HepG2 (cell line): Measurements from ENCODE around the gene PTBP2. TPM values are rescaled to one million over a fixed set of nuclear protein-coding genes. Genes with fewer than 3 reads are reported as not detected.

Experiments used
- ASH2L ChIP-seq: fragments of 300-600, 200-600 bp; sonication (generic); IDR thresholded peaks from 2 replicates; pipeline ENCODE4 v1.7.0; 2017; ENCODE audit warnings: low read depth, mild to moderate bottlenecking, moderate library complexity, mixed read lengths, low read length; ENCODE audit not compliant: insufficient read length
- BCL6 ChIP-seq: IDR thresholded peaks from 2 replicates; pipeline ENCODE4 v1.6.1; 2016; ENCODE audit warnings: missing genetic modification reagents, missing compliant biosample characterization
- CBX2 ChIP-seq, 2 experiments: fragments of 200-600 bp in 1 of 2; sonication (generic); formaldehyde crosslinking in 1 of 2; IDR thresholded peaks; 2 replicates each; pipeline versions ENCODE4 v1.7.0 to v1.8.1; 2018 to 2022; ENCODE audit warnings: low read depth in 2 of 2, low read length in 1 of 2, mild to moderate bottlenecking in 1 of 2, missing genetic modification reagents in 1 of 2
- CBX5 ChIP-seq: sonication (generic); formaldehyde crosslinking; IDR thresholded peaks from 2 replicates; pipeline ENCODE4 v1.4.0; 2020; ENCODE audit warnings: missing genetic modification reagents, borderline replicate concordance
- DNMT1 ChIP-seq: sonication (generic); formaldehyde crosslinking; IDR thresholded peaks from 2 replicates; pipeline ENCODE4 v1.5.1; 2020; ENCODE audit warnings: mild to moderate bottlenecking, missing genetic modification reagents
- EHMT2 ChIP-seq: fragments of 200-600 bp; sonication (generic); IDR thresholded peaks from 2 replicates; pipeline ENCODE4 v1.7.0; 2017; ENCODE audit warnings: antibody characterized with exemption, low read depth, low read length, borderline replicate concordance
- FOXC1 ChIP-seq: sonication (generic); formaldehyde crosslinking; IDR thresholded peaks from 2 replicates; pipeline ENCODE4 v1.8.0; 2022; ENCODE audit warnings: mild to moderate bottlenecking, missing genetic modification reagents, borderline replicate concordance
- HES4 ChIP-seq: sonication (generic); formaldehyde crosslinking; IDR thresholded peaks from 2 replicates; pipeline ENCODE4 v1.9.0; 2021; ENCODE audit warnings: mild to moderate bottlenecking, missing genetic modification reagents, borderline replicate concordance
- HNF4A ChIP-seq: sonication (generic); formaldehyde crosslinking; IDR thresholded peaks from 2 replicates; pipeline ENCODE4 v1.4.0; 2020; ENCODE audit warnings: missing genetic modification reagents
- IRF2 ChIP-seq: IDR thresholded peaks from 2 replicates; pipeline ENCODE4 v1.6.1; 2018; ENCODE audit warnings: missing genetic modification reagents, missing compliant biosample characterization
- LCORL ChIP-seq, 2 experiments: fragments of 450-650 bp in 1 of 2; sonication (generic) in 1 of 2; formaldehyde crosslinking in 1 of 2; IDR thresholded peaks; 2 replicates each; pipeline versions ENCODE4 v1.5.0 to v1.6.1; 2017 to 2020; ENCODE audit warnings: antibody characterized with exemption in 1 of 2, missing genetic modification reagents in 1 of 2
- NCOA2 ChIP-seq: sonication (generic); formaldehyde crosslinking; IDR thresholded peaks from 2 replicates; pipeline ENCODE4 v1.8.0; 2022; ENCODE audit warnings: inconsistent platforms
- RAD51 ChIP-seq: fragments of 450-650 bp; IDR thresholded peaks from 2 replicates; pipeline ENCODE4 v1.6.1; 2016; ENCODE audit warnings: borderline replicate concordance
- SATB2 ChIP-seq: sonication (generic); formaldehyde crosslinking; IDR thresholded peaks from 2 replicates; pipeline ENCODE4 v1.5.0; 2020; ENCODE audit warnings: missing genetic modification reagents
- SOX13 ChIP-seq, 3 experiments: fragments of 450-650 bp in 1 of 3; sonication (generic) in 1 of 3; formaldehyde crosslinking in 1 of 3; IDR thresholded peaks in 2 of 3; conservative IDR thresholded peaks in 1 of 3; 2 replicates each; pipeline versions ENCODE4 v1.5.0 to v1.6.1; 2016 to 2020; ENCODE audit warnings: antibody characterized with exemption in 1 of 3, mild to moderate bottlenecking in 1 of 3, missing compliant biosample characterization in 1 of 3, missing genetic modification reagents in 1 of 3, moderate library complexity in 1 of 3
- SOX6 ChIP-seq, 2 experiments: fragments of 450-650 bp in 1 of 2; sonication (generic) in 1 of 2; formaldehyde crosslinking in 1 of 2; IDR thresholded peaks; 2 replicates each; pipeline versions ENCODE4 v1.4.0 to v1.6.1; 2017 to 2020; ENCODE audit warnings: antibody characterized with exemption in 1 of 2, mild to moderate bottlenecking in 1 of 2, missing genetic modification reagents in 1 of 2
- ZMAT5 ChIP-seq: sonication (generic); formaldehyde crosslinking; IDR thresholded peaks from 2 replicates; pipeline ENCODE4 v1.5.0; 2020; ENCODE audit warnings: mild to moderate bottlenecking, low read depth, missing genetic modification reagents, borderline replicate concordance
- ZMYM4 ChIP-seq: sonication (generic); formaldehyde crosslinking; IDR thresholded peaks from 2 replicates; pipeline ENCODE4 v1.8.1; 2023; ENCODE audit warnings: mild to moderate bottlenecking, missing genetic modification reagents
- ZNF180 ChIP-seq: sonication (generic); formaldehyde crosslinking; IDR thresholded peaks from 2 replicates; pipeline ENCODE4 v1.4.0; 2020; ENCODE audit warnings: low read depth, missing genetic modification reagents, borderline replicate concordance
- ZNF317 ChIP-seq: sonication (generic); formaldehyde crosslinking; IDR thresholded peaks from 2 replicates; pipeline ENCODE4 v1.5.0; 2020; ENCODE audit warnings: mild to moderate bottlenecking, missing genetic modification reagents
- ZNF644 ChIP-seq: IDR thresholded peaks from 2 replicates; pipeline ENCODE4 v1.6.1; 2016; ENCODE audit warnings: low read depth
- polyA plus RNA-seq, 8 experiments: library from polyadenylated mRNA; depleted of rRNA in 3 of 8; stranded (reverse) in 7 of 8; unstranded in 1 of 8; fragments of >200 nt; fragmentation: Illumina TruSeq in 4 of 8; extraction: Trizol in 4 of 8; gene quantifications; 2 replicates each; pipeline versions ENCODE4 v1.2.1 to v1.2.3, GENCODE V29; 2011 to 2016; ENCODE audit warnings: low read depth in 4 of 8, missing spikeins in 1 of 8, mixed read lengths in 1 of 8; ENCODE audit not compliant: insufficient read depth in 1 of 8
- total RNA-seq, 5 experiments: library from RNA; depleted of rRNA; stranded (reverse); fragments of >200 nt; fragmentation: Illumina TruSeq; extraction: Trizol; gene quantifications; 2 replicates each; pipeline ENCODE4 v1.2.3, GENCODE V29; 2016; ENCODE audit warnings: low read depth in 1 of 5
- TF ChIP-seq, protein P1 (sequence below): sonication (generic); formaldehyde crosslinking; IDR thresholded peaks from 2 replicates; pipeline ENCODE4 v1.4.0; 2020; ENCODE audit warnings: missing genetic modification reagents

The PTBP2 gene
- total and polyA plus RNA-seq, 2 of the 13 experiments (the other 11 are each of a cell fraction or from before 2014, with no cell fraction given) = 10.5 to 14.1 TPM

DNA sequence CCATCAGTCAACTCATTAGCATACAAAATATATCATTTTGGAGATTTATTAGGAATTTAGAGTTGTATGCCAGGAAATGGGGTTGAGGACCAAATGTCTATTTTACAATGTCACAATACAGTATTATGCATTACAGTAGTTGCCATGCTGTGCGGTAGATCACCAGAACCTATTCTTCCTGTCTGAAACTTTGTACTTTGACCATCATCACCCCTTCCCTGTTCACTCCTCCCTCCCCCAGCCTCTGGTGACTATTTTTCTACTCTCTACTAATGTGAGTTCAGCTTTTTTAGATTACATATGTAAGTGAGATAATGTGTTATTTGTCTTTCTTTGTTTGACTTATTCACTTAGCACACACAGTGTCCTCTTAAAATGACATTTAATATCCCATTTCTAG lies 50.8 kb downstream of the PTBP2 start (continued):
- TF ChIP-seq LCORL (IDR thresholded peaks at IDR 0.05) (no peak), LCORL (CRISPR knock-in tag; IDR thresholded peaks at IDR 0.05) (0 out of 2 replicates have a peak, but pooled peaks have one; percentile 28), SOX13 (IDR thresholded peaks at IDR 0.05) (no peak), SOX13 (CRISPR knock-in tag; conservative IDR thresholded peaks at IDR 0.05 in 1 of 2, IDR thresholded peaks at IDR 0.05 in 1 of 2) (peak in 1 of 2 experiments; percentile 72; a peak in 2 of 4 replicates), ZMAT5 (no peak), BCL6 (CRISPR knock-in tag) (peak; percentile 23; the same call in 1 of the 2 replicates), RAD51 (no peak), IRF2 (CRISPR knock-in tag) (peak; percentile 21; the same call in 1 of the 2 replicates), SATB2 (CRISPR knock-in tag) (no peak), CBX5 (CRISPR knock-in tag) (no peak), ASH2L (peak; percentile 39), EHMT2 (peak; percentile 25; the same call in 1 of the 2 replicates), HNF4A (CRISPR knock-in tag) (peak; percentile 83), ZNF317 (peak; percentile 27; the same call in 1 of the 2 replicates), NCOA2 (0 out of 2 replicates have a peak, but pooled peaks have one; percentile 23), HES4 (no peak), FOXC1 (CRISPR knock-in tag) (no peak), SOX6 (IDR thresholded peaks at IDR 0.05) (no peak), SOX6 (CRISPR knock-in tag; IDR thresholded peaks at IDR 0.05) (peak; percentile 72), ZNF644 (CRISPR knock-in tag) (peak; percentile 71), DNMT1 (no peak), CBX2 (IDR thresholded peaks at IDR 0.05; ENCODE audit: low read depth, low read length) (no peak), CBX2 (CRISPR knock-in tag; IDR thresholded peaks at IDR 0.05; ENCODE audit: low read depth) (no peak), ZMYM4 (CRISPR knock-in tag) (peak; percentile 56; the same call in 1 of the 2 replicates), ZNF180 (CRISPR knock-in tag) (no peak)
- TF ChIP-seq, protein P1, sequence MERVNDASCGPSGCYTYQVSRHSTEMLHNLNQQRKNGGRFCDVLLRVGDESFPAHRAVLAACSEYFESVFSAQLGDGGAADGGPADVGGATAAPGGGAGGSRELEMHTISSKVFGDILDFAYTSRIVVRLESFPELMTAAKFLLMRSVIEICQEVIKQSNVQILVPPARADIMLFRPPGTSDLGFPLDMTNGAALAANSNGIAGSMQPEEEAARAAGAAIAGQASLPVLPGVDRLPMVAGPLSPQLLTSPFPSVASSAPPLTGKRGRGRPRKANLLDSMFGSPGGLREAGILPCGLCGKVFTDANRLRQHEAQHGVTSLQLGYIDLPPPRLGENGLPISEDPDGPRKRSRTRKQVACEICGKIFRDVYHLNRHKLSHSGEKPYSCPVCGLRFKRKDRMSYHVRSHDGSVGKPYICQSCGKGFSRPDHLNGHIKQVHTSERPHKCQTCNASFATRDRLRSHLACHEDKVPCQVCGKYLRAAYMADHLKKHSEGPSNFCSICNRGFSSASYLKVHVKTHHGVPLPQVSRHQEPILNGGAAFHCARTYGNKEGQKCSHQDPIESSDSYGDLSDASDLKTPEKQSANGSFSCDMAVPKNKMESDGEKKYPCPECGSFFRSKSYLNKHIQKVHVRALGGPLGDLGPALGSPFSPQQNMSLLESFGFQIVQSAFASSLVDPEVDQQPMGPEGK (CRISPR knock-in tag) = peak; percentile 45; the same call in 1 of the 2 replicates
